NB4 (cell line): Measurements from ENCODE around the gene MYL3.

Experiments used
- DNase-seq: peaks from one replicate; pipeline ENCODE4 v3.0.0; 2010; ENCODE audit warnings: low read depth
- H3K4me3 ChIP-seq: one replicate; pipeline ENCODE4 v1.5.1; 2011; ENCODE audit warnings: mild to moderate bottlenecking, low read depth, low read length, moderate library complexity
- CTCF ChIP-seq: IDR thresholded peaks from one replicate; pipeline ENCODE4 v1.5.1; 2012; ENCODE audit warnings: low read depth, low read length
- MAX ChIP-seq: IDR thresholded peaks from 2 replicates; pipeline ENCODE4 v1.6.1; 2011; ENCODE audit warnings: low read depth, low read length
- MYC ChIP-seq: IDR thresholded peaks from 2 replicates; pipeline ENCODE4 v1.6.1; 2011; ENCODE audit warnings: low read depth, low read length
- POLR2A ChIP-seq: IDR thresholded peaks from 2 replicates; pipeline ENCODE4 v1.6.1; 2011; ENCODE audit warnings: mild to moderate bottlenecking; ENCODE audit not compliant: insufficient read length; ENCODE audit errors: extremely low read depth

Gene MYL3

GRCh38 chr3:46905213-46905560 lies 41.9 kb upstream of the MYL3 start:
- no peak for DNase-seq
- no peak for TF ChIP-seq MAX
- no peak for TF ChIP-seq CTCF
- TF ChIP-seq MYC, result no peak
- TF ChIP-seq POLR2A, result no peak

GRCh38 chr3:46904303-46905212 lies 41.3 kb upstream of the MYL3 start:
- no peak for DNase-seq
- no peak for TF ChIP-seq CTCF
- TF ChIP-seq MYC, result no peak
- no peak for TF ChIP-seq MAX
- TF ChIP-seq POLR2A, result no peak
- H3K4me3 ChIP-seq, result no peak overlapping the region

More at GRCh38 chr3:46905213-46905560, 41.9 kb upstream of the MYL3 start:
- no peak overlapping the region for H3K4me3 ChIP-seq

GRCh38 chr3:46903341-46904302 lies 40.4 kb upstream of the MYL3 start:
- H3K4me3 ChIP-seq, result no peak overlapping the region
- no peak for DNase-seq
- no peak for TF ChIP-seq MAX
- no peak for TF ChIP-seq MYC
- no peak for TF ChIP-seq CTCF
- TF ChIP-seq POLR2A, result no peak

GRCh38 chr3:46902188-46902631 lies 39.0 kb upstream of the MYL3 start:
- no peak overlapping the region for H3K4me3 ChIP-seq
- no peak for DNase-seq
- TF ChIP-seq POLR2A, result no peak
- TF ChIP-seq MYC, result no peak
- no peak for TF ChIP-seq CTCF
- no peak for TF ChIP-seq MAX

- TF ChIP-seq CTCF (no peak), MYC (no peak), POLR2A (no peak), MAX (no peak)
- H3K4me3 ChIP-seq, result no peak overlapping the region
- DNase-seq, result no peak
Observed at GRCh38 chr3:46901591-46902187, 38.4 kb upstream of the MYL3 start.
